H9 (cell line): ENCODE measurements around the gene KRTAP1-5. TPM values are rescaled to one million over a fixed set of nuclear protein-coding genes. Genes with fewer than 3 reads are reported as not detected.

Experiments used
- DNase-seq: peaks from one replicate; pipeline ENCODE4 v3.0.0-alpha.2; 2017
- H2AFZ ChIP-seq: one replicate; pipeline ENCODE4 v1.6.1; 2013; ENCODE audit warnings: mild to moderate bottlenecking, low read length, control low read depth, moderate library complexity
- H2AK5ac ChIP-seq: 2 replicates; pipeline ENCODE4 v1.6.1; 2013; ENCODE audit warnings: low read length, control low read depth, mixed read lengths; ENCODE audit not compliant: insufficient read length
- H2BK120ac ChIP-seq: one replicate; pipeline ENCODE4 v1.6.1; 2013; ENCODE audit warnings: low read depth, mild to moderate bottlenecking, low read length, control low read depth, inconsistent platforms; ENCODE audit not compliant: poor library complexity, severe bottlenecking
- H2BK12ac ChIP-seq: 2 replicates; pipeline ENCODE4 v1.6.1; 2013; ENCODE audit warnings: low read length, control low read depth, mixed read lengths, low read depth; ENCODE audit not compliant: insufficient read length
- H2BK15ac ChIP-seq: 2 replicates; pipeline ENCODE4 v1.6.1; 2013; ENCODE audit warnings: low read depth, low read length, control low read depth
- H2BK20ac ChIP-seq: one replicate; pipeline ENCODE4 v1.6.1; 2013; ENCODE audit warnings: low read depth, mild to moderate bottlenecking, low read length, control low read depth, inconsistent platforms; ENCODE audit not compliant: poor library complexity, severe bottlenecking
- H2BK5ac ChIP-seq: 2 replicates; pipeline ENCODE4 v1.6.1; 2013; ENCODE audit warnings: low read length, control low read depth, mixed read lengths; ENCODE audit not compliant: insufficient read length
- H3K14ac ChIP-seq: 2 replicates; pipeline ENCODE4 v1.6.1; 2013; ENCODE audit warnings: low read length, control low read depth; ENCODE audit not compliant: insufficient read depth
- H3K18ac ChIP-seq: 2 replicates; pipeline ENCODE4 v1.6.1; 2013; ENCODE audit warnings: low read depth, mild to moderate bottlenecking, mixed read lengths, low read length, control low read depth; ENCODE audit not compliant: insufficient read length
- H3K23ac ChIP-seq: 2 replicates; pipeline ENCODE4 v1.6.1; 2013; ENCODE audit warnings: low read length, control low read depth, mixed read lengths, low read depth; ENCODE audit not compliant: insufficient read length
- H3K23me2 ChIP-seq: 2 replicates; pipeline ENCODE4 v1.6.1; 2013; ENCODE audit warnings: low read depth, mild to moderate bottlenecking, mixed read lengths, low read length, control low read depth; ENCODE audit not compliant: insufficient read length, poor library complexity, severe bottlenecking
- H3K27ac ChIP-seq: 2 replicates; pipeline ENCODE4 v1.5.1; 2013; ENCODE audit warnings: low read length, control low read depth, mixed read lengths, low read depth; ENCODE audit not compliant: insufficient read length
- H3K27me3 ChIP-seq: 2 replicates; pipeline ENCODE4 v1.6.1; 2013; ENCODE audit warnings: low read length, control low read depth, inconsistent platforms; ENCODE audit not compliant: insufficient read depth
- H3K4ac ChIP-seq: 2 replicates; pipeline ENCODE4 v1.6.1; 2013; ENCODE audit warnings: low read depth, mild to moderate bottlenecking, control low read depth, inconsistent platforms, low read length, moderate library complexity
- H3K4me1 ChIP-seq: 2 replicates; pipeline ENCODE4 v1.6.1; 2013; ENCODE audit warnings: low read length, control low read depth, inconsistent platforms; ENCODE audit not compliant: insufficient read depth
- H3K4me2 ChIP-seq: 2 replicates; pipeline ENCODE4 v1.6.1; 2013; ENCODE audit warnings: low read length, control low read depth, mixed read lengths; ENCODE audit not compliant: insufficient read length, insufficient read depth
- H3K56ac ChIP-seq: 2 replicates; pipeline ENCODE4 v1.6.1; 2013; ENCODE audit warnings: low read depth, mild to moderate bottlenecking, mixed read lengths, low read length, control low read depth; ENCODE audit not compliant: insufficient read length
- H3K79me1 ChIP-seq: 2 replicates; pipeline ENCODE4 v1.6.1; 2013; ENCODE audit warnings: low read depth, mild to moderate bottlenecking, moderate library complexity, low read length, control low read depth, inconsistent platforms; ENCODE audit not compliant: insufficient read depth, poor library complexity, severe bottlenecking
- H3K79me2 ChIP-seq: 2 replicates; pipeline ENCODE4 v1.6.1; 2013; ENCODE audit warnings: low read length, control low read depth, inconsistent platforms; ENCODE audit not compliant: insufficient read depth
- H3K9ac ChIP-seq: 2 replicates; pipeline ENCODE4 v1.6.1; 2013; ENCODE audit warnings: low read length, control low read depth, mixed read lengths; ENCODE audit not compliant: insufficient read length; ENCODE audit errors: extremely low read depth
- H3K9me3 ChIP-seq: one replicate; pipeline ENCODE4 v1.6.1; 2013; ENCODE audit warnings: low read depth, low read length, inconsistent platforms; ENCODE audit not compliant: control insufficient read depth
- H3T11ph ChIP-seq: one replicate; pipeline ENCODE4 v1.6.1; 2013; ENCODE audit warnings: mild to moderate bottlenecking, low read length, control low read depth, inconsistent platforms
- H4K20me1 ChIP-seq: one replicate; pipeline ENCODE4 v1.6.1; 2013; ENCODE audit not compliant: control insufficient read depth, insufficient read length, insufficient read depth
- H4K5ac ChIP-seq: 2 replicates; pipeline ENCODE4 v1.6.1; 2013; ENCODE audit warnings: low read depth, mild to moderate bottlenecking, mixed read lengths, low read length, control low read depth; ENCODE audit not compliant: insufficient read length
- H4K8ac ChIP-seq: replicated peaks from 2 replicates; pipeline ENCODE4 v1.6.1; 2013; ENCODE audit warnings: low read length, control low read depth, mixed read lengths, low read depth; ENCODE audit not compliant: insufficient read length
- H4K91ac ChIP-seq: 2 replicates; pipeline ENCODE4 v1.6.1; 2013; ENCODE audit warnings: low read depth, mild to moderate bottlenecking, moderate library complexity, mixed read lengths, low read length, control low read depth; ENCODE audit not compliant: insufficient read length
- H3K27ac Mint-ChIP-seq, 3 experiments: 2 replicates in 2 of 3; 3 replicates in 1 of 3; pipeline ENCODE4 v1.8.0; 2020 to 2021; ENCODE audit warnings: mixed read lengths in 3 of 3, mild to moderate bottlenecking in 1 of 3, moderate library complexity in 1 of 3
- H3K27me3 Mint-ChIP-seq: 2 replicates; pipeline ENCODE4 v1.8.0; 2021; ENCODE audit warnings: low read depth, mild to moderate bottlenecking, moderate library complexity, mixed read lengths
- H3K36me3 Mint-ChIP-seq, 3 experiments: 2 replicates in 2 of 3; 3 replicates in 1 of 3; pipeline ENCODE4 v1.8.0; 2020 to 2021; ENCODE audit warnings: low read depth in 3 of 3, mixed read lengths in 3 of 3; ENCODE audit not compliant: insufficient read depth in 1 of 3
- H3K4me1 Mint-ChIP-seq, 2 experiments: 2 replicates each; pipeline ENCODE4 v1.8.0; 2020; ENCODE audit warnings: mixed read lengths in 2 of 2
- H3K4me3 Mint-ChIP-seq, 2 experiments: 2 replicates in 1 of 2; 3 replicates in 1 of 2; pipeline ENCODE4 v1.8.0; 2020 to 2021; ENCODE audit warnings: mild to moderate bottlenecking in 2 of 2, mixed read lengths in 2 of 2, moderate library complexity in 1 of 2
- H3K9me3 Mint-ChIP-seq, 2 experiments: 2 replicates in 1 of 2; 3 replicates in 1 of 2; pipeline ENCODE4 v1.8.0; 2020; ENCODE audit warnings: mild to moderate bottlenecking in 2 of 2, mixed read lengths in 2 of 2, moderate library complexity in 1 of 2
- CTCF ChIP-seq: fragments of 200-600 bp; sonication (generic); conservative IDR thresholded peaks from 3 replicates; pipeline ENCODE4 v1.8.0; 2021; ENCODE audit warnings: antibody characterized with exemption, mild to moderate bottlenecking
- WGBS: extraction: QIAGEN DNeasy Blood & Tissue Kit; methylation state at CpG from one replicate; pipeline ENCODE4 v1.1.7; 2013; ENCODE audit warnings: missing lambda C conversion rate, low lambda C conversion rate, mixed read lengths; ENCODE audit not compliant: insufficient read length; ENCODE audit errors: extremely low coverage; 5-methylcytosine and 5-hydroxymethylcytosine counted together
- total RNA-seq: library from RNA; stranded (reverse); gene quantifications from 2 replicates; pipeline ENCODE4 v1.2.1, GENCODE V29; 2021

The KRTAP1-5 gene
- total RNA-seq, 1 experiment from 2014 or later: not detected

GRCh38 chr17:41069031-41069430, 42.0 kb upstream of the KRTAP1-5 start:
- Histone ChIP-seq H3K27ac (no peak overlapping the region), H2BK5ac (no peak overlapping the region), H3K4ac (no peak overlapping the region), H4K8ac (no peak overlapping the region), H3K9ac (no peak overlapping the region), H4K20me1 (no peaks in the 10 kb centered on the region), H3K4me1 (no peaks in the 10 kb centered on the region), H2BK20ac (no peak overlapping the region), H3K9me3 (no peaks in the 10 kb centered on the region), H2BK120ac (no peak overlapping the region), H4K5ac (no peak overlapping the region), H3K56ac (no peak overlapping the region), H3K18ac (no peak overlapping the region), H2AK5ac (no peak overlapping the region), H3T11ph (no peak overlapping the region), H3K4me2 (no peak overlapping the region), H2BK12ac (no peak overlapping the region), H2AFZ (no peak overlapping the region), H4K91ac (no peak overlapping the region), H3K79me1 (no peaks in the 10 kb centered on the region), H3K23me2 (no peaks in the 10 kb centered on the region), H2BK15ac (no peak overlapping the region), H3K79me2 (no peaks in the 10 kb centered on the region), H3K23ac (no peak overlapping the region), H3K27me3 (no peaks in the 10 kb centered on the region), H3K14ac (no peak overlapping the region)
- DNase-seq: no peak
- 0 out of 4 replicates have a peak, but pooled peaks cover 0 to 5% of the 10 kb centered on the region in 2 experiments for H3K4me1 Mint-ChIP-seq
- WGBS: no CpG with 5 or more reads among the region's 3 CpGs
- no peak overlapping the region; a peak in 1 of 7 replicates for H3K27ac Mint-ChIP-seq
- H3K27me3 Mint-ChIP-seq: no peaks in the 10 kb centered on the region
- no peaks in the 10 kb centered on the region for H3K9me3 Mint-ChIP-seq
- no peaks in the 10 kb centered on the region for H3K36me3 Mint-ChIP-seq
- H3K4me3 Mint-ChIP-seq: no peak overlapping the region
- no peak for TF ChIP-seq CTCF
